Measurements from ENCODE around the gene MINDY3. TPM values are rescaled to one million over a fixed set of nuclear protein-coding genes. Genes with fewer than 3 reads are reported as not detected.

The MINDY3 gene
- total RNA-seq, 1 donor from 2014 or later, result 28.5 TPM

GRCh38 chr10:15841696-15842095 lies 18.6 kb downstream of the MINDY3 start:
- no peak for DNase-seq (ENCODE audit: extremely low spot score, unreplicated experiment)
- Mint-ChIP-seq H3K4me3 (ENCODE audit: unreplicated experiment) (no peak overlapping the region), H3K27me3 (ENCODE audit: unreplicated experiment) (no peaks in the 10 kb centered on the region), H3K4me1 (ENCODE audit: unreplicated experiment) (peaks cover 12% of the 10 kb centered on the region), H3K36me3 (ENCODE audit: unreplicated experiment) (peaks cover 4% of the 10 kb centered on the region), H3K27ac (ENCODE audit: unreplicated experiment) (no peak overlapping the region), H3K9me3 (ENCODE audit: unreplicated experiment) (no peaks in the 10 kb centered on the region)
- TF ChIP-seq CTCF (IDR thresholded peaks at IDR 0.05), result no peak

- Mint-ChIP-seq H3K27me3 (ENCODE audit: unreplicated experiment) (no peaks in the 10 kb centered on the region), H3K4me1 (ENCODE audit: unreplicated experiment) (no peaks in the 10 kb centered on the region), H3K9me3 (ENCODE audit: unreplicated experiment) (no peaks in the 10 kb centered on the region), H3K27ac (ENCODE audit: unreplicated experiment) (no peak overlapping the region), H3K36me3 (ENCODE audit: unreplicated experiment) (peaks cover 11% of the 10 kb centered on the region), H3K4me3 (ENCODE audit: unreplicated experiment) (no peak overlapping the region)
- DNase-seq (ENCODE audit: extremely low spot score, unreplicated experiment), result no peak
- no peak for TF ChIP-seq CTCF (IDR thresholded peaks at IDR 0.05)
Measured at GRCh38 chr10:15836807-15837206, 23.5 kb downstream of the MINDY3 start.

GRCh38 chr10:15829495-15829894 lies 30.8 kb downstream of the MINDY3 start:
- Mint-ChIP-seq H3K4me1 (ENCODE audit: unreplicated experiment) (no peaks in the 10 kb centered on the region), H3K4me3 (ENCODE audit: unreplicated experiment) (no peak overlapping the region)

DNA sequence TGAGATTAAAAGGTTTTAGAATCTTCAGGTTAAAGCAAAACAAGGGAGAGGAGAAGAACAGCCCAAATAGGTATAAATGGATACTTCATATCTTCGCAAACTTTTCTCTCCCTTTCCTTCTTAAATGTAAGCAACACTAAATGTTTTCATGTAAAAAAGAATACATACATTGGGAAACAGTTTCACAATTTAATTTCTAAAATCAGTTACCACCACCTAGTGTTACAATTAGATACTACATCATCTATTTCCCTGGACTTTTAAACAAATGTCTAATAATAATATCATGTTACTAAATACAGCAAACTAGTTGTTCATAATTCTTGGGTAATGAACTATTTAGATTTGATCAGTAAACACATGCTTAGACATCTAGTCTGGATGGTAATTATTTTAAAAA lies 35.8 kb downstream of the MINDY3 start:
- TF ChIP-seq CTCF (IDR thresholded peaks at IDR 0.05), result peak; percentile 60
- DNase-seq (ENCODE audit: extremely low spot score, unreplicated experiment), result no peak
- no peak overlapping the region for H3K27ac Mint-ChIP-seq (ENCODE audit: unreplicated experiment)
- H3K36me3 Mint-ChIP-seq (ENCODE audit: unreplicated experiment), result peaks cover 19% of the 10 kb centered on the region
- no peaks in the 10 kb centered on the region for H3K9me3 Mint-ChIP-seq (ENCODE audit: unreplicated experiment)
- peaks cover 4% of the 10 kb centered on the region for H3K4me1 Mint-ChIP-seq (ENCODE audit: unreplicated experiment)
- H3K4me3 Mint-ChIP-seq (ENCODE audit: unreplicated experiment), result no peak overlapping the region
- H3K27me3 Mint-ChIP-seq (ENCODE audit: unreplicated experiment), result no peaks in the 10 kb centered on the region

More at GRCh38 chr10:15829495-15829894, 30.8 kb downstream of the MINDY3 start:
- no peaks in the 10 kb centered on the region for H3K9me3 Mint-ChIP-seq (ENCODE audit: unreplicated experiment)
- TF ChIP-seq CTCF (IDR thresholded peaks at IDR 0.05), result no peak
- peaks cover 27% of the 10 kb centered on the region for H3K36me3 Mint-ChIP-seq (ENCODE audit: unreplicated experiment)
- no peaks in the 10 kb centered on the region for H3K27me3 Mint-ChIP-seq (ENCODE audit: unreplicated experiment)
- H3K27ac Mint-ChIP-seq (ENCODE audit: unreplicated experiment), result no peak overlapping the region
- DNase-seq (ENCODE audit: extremely low spot score, unreplicated experiment), result no peak

GRCh38 chr10:15822131-15822530 lies 38.2 kb downstream of the MINDY3 start:
- H3K27ac Mint-ChIP-seq (ENCODE audit: unreplicated experiment), result no peak overlapping the region
- H3K36me3 Mint-ChIP-seq (ENCODE audit: unreplicated experiment), result peaks cover 28% of the 10 kb centered on the region
- DNase-seq (ENCODE audit: extremely low spot score, unreplicated experiment), result no peak
- H3K4me1 Mint-ChIP-seq (ENCODE audit: unreplicated experiment), result peaks cover 5% of the 10 kb centered on the region
- no peaks in the 10 kb centered on the region for H3K9me3 Mint-ChIP-seq (ENCODE audit: unreplicated experiment)
- no peak overlapping the region for H3K4me3 Mint-ChIP-seq (ENCODE audit: unreplicated experiment)
- no peaks in the 10 kb centered on the region for H3K27me3 Mint-ChIP-seq (ENCODE audit: unreplicated experiment)
- no peak for TF ChIP-seq CTCF (IDR thresholded peaks at IDR 0.05)

All from osteocyte (in vitro differentiated cells).